Measurements from ENCODE around the gene LDB1.

- no peak for TF ChIP-seq CTCF (IDR thresholded peaks at IDR 0.05)
- TF ChIP-seq ZFX (IDR thresholded peaks at IDR 0.05; ENCODE audit: borderline replicate concordance), result no peak
Observed at GRCh38 chr10:102059987-102060386, 60.2 kb downstream of the LDB1 start.

All from 22Rv1 (cell line).